ENCODE measurements around the gene OSR1.

OSR1 gene

DNA sequence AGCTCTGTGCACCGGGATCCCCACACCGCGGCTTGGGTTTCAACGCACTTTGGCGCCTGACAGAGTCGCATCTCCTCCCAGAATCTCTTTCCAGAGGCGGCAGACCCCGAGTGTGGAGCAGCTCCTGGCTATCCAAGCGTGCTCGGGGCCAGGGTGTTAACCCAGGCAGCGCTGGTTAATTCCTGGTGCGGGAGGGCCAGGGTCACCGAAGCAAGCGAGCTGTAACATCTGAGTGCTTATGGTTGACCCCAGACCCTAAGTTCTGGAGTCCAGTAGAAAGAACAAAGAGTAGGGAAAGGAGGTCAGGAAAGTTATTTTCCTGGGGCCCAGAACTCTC lies 566 bp upstream of the OSR1 start:
- no peak for DNase-seq (ENCODE audit: low read depth)

DNA sequence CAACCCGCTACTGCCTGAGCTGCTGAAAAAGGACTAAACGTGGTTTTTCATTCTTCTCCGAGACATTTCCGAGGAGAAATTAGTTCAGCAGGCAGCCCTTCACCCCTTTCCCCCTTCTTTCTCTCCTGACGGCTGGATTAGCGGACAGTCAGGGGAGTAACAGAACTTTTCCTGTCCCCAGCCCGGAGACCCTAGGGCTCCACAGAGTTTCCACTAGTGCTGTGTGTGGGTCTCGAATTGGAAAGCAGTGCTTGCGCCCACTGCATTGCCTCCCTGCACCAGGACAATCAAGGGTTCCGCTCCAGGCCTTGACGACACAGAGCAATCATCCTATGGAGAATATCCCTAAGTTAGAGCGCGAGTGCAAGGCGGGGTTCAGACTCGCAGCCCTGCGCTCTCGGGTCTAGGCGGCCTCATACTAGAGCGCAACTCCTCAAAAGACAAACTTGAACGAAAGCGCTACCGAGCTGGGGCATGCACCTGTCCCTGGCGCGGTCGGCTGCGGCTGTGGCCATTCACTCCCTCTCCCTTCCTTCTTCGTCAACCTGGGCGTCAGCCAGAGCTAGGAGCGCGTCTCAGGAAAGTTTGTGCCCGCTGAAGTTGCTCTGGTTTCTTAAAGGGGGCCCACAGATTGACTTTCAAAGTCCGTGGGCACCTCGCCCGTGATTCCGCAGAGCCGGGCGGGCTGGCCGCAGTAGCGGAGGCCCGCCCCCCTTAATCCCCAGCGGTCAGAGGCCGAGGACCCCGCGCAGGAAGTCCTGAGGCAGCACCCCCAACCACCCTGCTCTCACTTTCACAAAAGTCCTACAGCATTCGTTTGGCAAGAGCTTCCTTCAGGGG lies 801 bp downstream of the OSR1 start:
- no peak for DNase-seq (ENCODE audit: low read depth)

GRCh38 chr2:19356545-19357401 lies 1.6 kb downstream of the OSR1 start:
- DNase-seq (ENCODE audit: low read depth) = no peak

DNA sequence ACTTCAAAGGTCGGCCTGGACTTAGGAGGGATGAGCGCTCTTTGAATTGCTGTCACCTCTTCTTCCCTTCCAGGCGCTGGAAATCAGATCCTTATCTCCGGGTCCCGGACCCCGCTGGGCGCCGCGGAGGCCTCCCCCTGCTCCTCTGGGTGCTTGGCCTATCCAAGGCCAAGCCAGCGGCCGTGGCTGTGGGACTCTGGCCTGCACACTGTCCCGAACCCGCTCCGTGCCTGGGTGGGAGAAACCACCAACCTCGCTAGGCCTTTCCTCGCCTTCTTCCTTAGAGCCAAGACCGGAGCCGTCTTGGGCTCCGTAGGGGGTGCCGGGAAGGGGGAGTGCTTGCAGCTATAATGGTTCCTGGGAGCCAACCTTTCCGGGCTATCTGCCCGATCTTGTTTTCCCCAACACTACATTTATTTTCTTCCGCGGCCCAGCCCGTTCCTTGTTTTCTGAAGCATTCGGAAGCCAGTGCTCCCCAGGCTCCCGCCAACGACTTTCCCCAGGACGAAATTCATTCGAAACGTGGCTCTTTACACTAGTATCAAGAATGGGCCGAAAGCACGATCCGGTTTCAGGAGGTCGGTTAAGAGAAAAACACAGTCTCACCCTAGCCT lies 2.4 kb downstream of the OSR1 start:
- no peak for DNase-seq (ENCODE audit: low read depth)

GRCh38 chr2:19355416-19355821 lies 3.0 kb downstream of the OSR1 start:
- DNase-seq (ENCODE audit: low read depth) = no peak

- no peak for DNase-seq (ENCODE audit: low read depth)
These were observed 3.4 kb downstream of the OSR1 start for GRCh38 chr2:19355014-19355405.

DNA sequence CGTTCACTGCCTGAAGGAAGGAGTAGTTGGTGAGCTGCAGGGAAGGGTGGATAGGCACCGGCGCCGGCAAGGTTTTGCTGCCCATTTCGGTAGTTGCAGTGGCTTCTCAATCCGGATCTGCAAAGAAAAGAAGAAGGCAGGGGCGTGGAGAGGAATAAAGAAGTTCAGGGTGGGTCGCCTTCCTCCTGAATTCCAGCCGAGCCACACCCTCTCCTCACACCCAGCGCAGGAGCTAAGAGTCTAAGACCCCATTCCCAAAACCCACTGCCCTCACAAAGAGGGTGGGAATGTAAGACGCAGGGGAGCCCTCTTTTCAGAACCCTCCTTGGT lies 4.7 kb downstream of the OSR1 start:
- DNase-seq (ENCODE audit: low read depth) = no peak

DNA sequence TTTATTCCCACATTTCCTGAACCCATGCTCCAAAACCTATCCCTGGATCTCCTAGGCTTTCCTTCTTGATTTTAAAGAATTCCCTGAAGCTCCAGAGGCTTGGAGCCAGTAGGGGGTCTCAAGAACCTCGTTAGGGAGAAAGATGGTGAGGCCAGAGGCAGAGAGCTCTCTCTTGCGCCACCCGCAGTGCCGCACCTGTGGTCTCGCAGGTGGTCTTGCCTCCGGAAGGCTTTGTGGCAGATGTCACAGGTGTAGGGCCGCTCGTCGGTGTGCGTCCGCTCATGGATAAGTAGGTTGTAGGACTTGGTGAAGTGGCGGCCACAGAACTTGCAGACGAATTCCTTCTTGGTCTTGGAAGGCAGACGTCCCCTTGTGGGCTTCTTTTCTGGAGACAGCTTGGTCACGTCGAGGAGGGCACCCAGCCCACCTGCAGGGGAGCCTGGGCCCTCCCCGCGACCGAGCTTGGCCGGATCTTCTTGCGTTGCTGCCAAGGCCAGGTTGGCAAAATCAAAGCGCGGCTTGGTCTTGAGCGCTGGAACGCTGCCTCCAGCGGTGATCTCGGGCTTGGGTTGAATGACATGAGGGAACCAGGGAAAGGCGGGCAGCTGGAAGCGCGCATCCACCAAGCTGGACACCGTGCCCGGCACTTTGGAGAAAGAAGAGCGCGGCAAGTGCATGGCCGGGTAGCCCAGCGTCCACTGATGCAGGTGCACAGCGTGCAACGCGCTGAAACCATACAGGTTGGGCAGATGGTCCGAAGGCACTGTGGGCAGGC lies 5.3 kb downstream of the OSR1 start:
- DNase-seq (ENCODE audit: low read depth) = no peak

- no peak for DNase-seq (ENCODE audit: low read depth)
These were observed 6.3 kb downstream of the OSR1 start for GRCh38 chr2:19351899-19352697.

GRCh38 chr2:19351499-19351898 lies 6.9 kb downstream of the OSR1 start:
- no peak for DNase-seq (ENCODE audit: low read depth)

DNA sequence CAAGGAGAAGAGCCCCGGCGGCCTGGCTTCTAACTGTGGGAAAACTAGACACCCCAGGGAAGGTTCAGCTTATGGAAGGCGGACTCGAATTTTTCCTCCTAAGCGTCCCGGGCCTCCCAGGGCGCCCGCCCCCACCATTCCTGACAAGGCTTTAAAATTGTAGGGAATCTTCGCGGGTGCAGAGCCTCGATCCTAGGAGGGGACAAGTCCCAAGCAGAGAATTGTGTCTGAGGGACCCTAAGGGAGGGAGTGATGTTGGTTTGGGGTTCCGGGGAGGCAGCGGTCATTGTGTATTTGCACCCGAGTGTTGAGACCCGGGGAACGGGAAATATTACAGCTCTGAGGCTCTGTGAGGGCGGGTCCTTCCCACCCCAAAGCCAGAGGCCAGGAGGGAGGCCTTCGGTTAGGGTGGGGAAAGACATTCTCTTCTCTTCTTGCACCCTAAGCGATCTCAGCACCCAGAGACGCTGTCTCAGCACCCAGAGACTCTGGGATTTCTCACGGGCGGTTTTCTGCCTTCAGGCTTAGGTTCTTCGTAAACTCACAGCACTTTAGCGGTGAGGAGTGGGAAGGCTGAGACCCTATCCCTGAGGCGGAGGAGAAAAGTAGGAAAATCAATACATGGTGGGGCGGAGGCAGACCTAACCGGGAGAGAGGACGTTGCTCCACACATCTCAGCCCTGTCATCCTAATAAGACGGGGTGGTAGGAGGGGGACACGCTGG lies 7.6 kb downstream of the OSR1 start:
- no peak for DNase-seq (ENCODE audit: low read depth)

DNA sequence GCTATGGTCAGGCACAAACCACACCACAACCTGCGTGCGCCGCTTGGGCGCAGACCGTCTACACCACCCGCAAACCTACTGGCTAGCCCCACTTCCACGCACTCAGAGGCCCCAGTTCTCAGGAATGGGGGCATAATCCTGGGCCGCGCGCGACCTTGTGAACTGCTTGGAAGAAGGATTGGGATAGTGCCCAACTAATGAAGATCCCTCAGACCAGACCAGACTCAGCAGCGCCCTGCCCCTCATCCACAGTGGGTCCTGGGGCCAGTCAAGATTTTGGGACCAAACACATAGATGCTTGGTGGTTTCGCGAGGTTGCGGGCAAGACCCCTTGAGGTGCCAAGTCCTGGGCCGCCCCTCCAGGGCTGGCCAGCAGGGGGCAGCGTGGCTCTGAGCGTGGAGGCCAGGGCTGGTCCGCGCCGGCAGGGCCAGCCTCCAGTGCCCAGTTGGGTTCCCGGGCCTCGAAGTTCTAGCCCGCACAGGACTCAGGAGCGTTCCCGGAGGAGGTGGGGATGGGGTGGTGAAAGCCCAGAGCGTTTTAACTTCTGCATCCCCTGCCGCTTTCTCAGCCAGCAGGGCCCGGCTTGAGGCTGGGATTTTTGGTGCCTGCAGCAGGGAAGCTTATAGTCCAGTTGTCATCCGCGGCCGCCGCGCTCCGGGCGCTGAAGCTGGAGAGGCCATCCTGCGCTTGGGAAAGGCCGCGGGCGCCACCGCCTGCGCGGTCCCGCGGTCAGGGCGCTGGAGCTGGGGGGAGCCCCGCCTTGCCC lies 8.3 kb downstream of the OSR1 start:
- DNase-seq (ENCODE audit: low read depth) = no peak

- DNase-seq (ENCODE audit: low read depth) = no peak
These were observed 9.7 kb downstream of the OSR1 start for GRCh38 chr2:19348692-19349091.

- DNase-seq (ENCODE audit: low read depth) = peak; percentile 88
These were observed 10.5 kb downstream of the OSR1 start for GRCh38 chr2:19347619-19348562.

DNA sequence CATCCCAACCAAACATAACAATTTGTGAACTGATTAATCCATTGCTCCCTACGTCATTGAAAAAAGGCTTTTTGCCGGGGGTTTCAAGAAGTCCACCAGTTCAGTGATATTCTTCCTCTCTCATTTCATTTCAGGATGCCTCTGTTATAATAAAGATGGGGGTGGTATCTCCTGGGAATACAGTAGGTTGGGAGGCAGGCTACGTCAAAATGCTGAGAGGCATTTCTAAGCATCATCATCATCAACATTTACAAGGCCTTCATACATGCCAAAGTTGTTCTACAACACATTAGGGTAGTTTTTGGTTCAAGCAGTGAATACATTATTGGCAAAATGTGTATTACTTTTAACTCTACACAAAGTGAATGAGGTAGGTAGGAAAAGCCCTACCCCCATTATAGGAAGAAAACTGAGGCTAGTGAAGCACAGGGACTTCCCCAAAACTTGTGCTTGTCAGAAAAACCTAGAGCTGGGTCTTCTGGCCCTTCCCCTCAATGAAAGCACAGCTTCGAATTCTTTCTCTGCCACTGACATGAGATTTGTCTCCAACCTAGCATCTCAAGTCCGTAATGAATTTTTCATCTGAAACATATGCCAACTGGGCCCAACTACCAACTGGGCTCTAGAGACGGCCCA lies 11.3 kb downstream of the OSR1 start:
- no peak for DNase-seq (ENCODE audit: low read depth)

DNA sequence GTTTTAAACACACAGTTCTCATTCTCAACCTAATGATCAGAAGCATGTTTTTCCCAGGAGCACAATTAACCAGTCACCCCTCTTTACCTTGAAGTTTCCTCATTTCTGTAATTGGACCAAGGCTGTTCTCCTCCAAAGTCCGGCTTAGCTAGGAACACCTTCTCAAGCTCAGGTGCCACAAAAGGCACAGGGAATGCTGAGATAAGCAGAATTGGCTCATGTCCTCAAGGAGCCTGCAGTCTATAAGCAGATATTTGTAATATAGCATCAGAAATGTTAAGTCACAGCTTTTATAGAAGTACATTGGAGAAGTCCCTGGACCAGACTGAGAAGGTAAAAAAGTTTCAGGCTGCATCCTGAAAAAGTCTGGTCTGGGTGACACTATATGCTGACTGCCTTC lies 20.7 kb downstream of the OSR1 start:
- DNase-seq (ENCODE audit: low read depth) = no peak

- no peak for DNase-seq (ENCODE audit: low read depth)
These were observed 21.2 kb downstream of the OSR1 start for GRCh38 chr2:19337202-19337601.

- DNase-seq (ENCODE audit: low read depth) = no peak
These were observed 21.6 kb downstream of the OSR1 start for GRCh38 chr2:19336781-19337180.
